Ovary (tissue), 9 donors: Measurements from ENCODE around the gene TRNP1. TPM values are rescaled to one million over a fixed set of nuclear protein-coding genes. Genes with fewer than 3 reads are reported as not detected.
"Not testable (repeated sequence)": the region's sequence is repeated elsewhere in the genome, so short reads cannot be mapped to it uniquely, and the experiment has no call there.

ENCODE experiments used
- DNase-seq, 5 donors: peaks; one replicate each; pipeline ENCODE4 v3.0.0-alpha.2; 2019 to 2020
- H3K27ac ChIP-seq, 2 donors: fragments of 200-600 bp; one replicate each; pipeline versions ENCODE4 v1.5.1 to v1.8.0; 2019 to 2022
- H3K27me3 ChIP-seq: fragments of 200-600 bp; one replicate; pipeline ENCODE4 v1.8.0; 2022
- H3K36me3 ChIP-seq: fragments of 200-600 bp; sonication (generic); one replicate; pipeline ENCODE4 v1.5.1; 2019
- H3K4me1 ChIP-seq: one replicate; pipeline ENCODE4 v1.8.1; 2013; ENCODE audit warnings: mild to moderate bottlenecking, moderate library complexity; ENCODE audit not compliant: insufficient read depth
- H3K4me3 ChIP-seq: fragments of 200-600 bp; sonication (generic); one replicate; pipeline ENCODE4 v1.5.1; 2017
- H3K9me3 ChIP-seq, 2 donors: fragments of 200-600 bp in 1 of 2; sonication (generic) in 1 of 2; one replicate each; pipeline versions ENCODE4 v1.5.1 to v1.8.1; 2013 to 2019; ENCODE audit warnings: mild to moderate bottlenecking in 1 of 2, moderate library complexity in 1 of 2
- EP300 ChIP-seq: sonication (generic); formaldehyde crosslinking; IDR thresholded peaks from one replicate; pipeline ENCODE4 v1.6.1; 2017; ENCODE audit warnings: antibody characterized with exemption
- POLR2A ChIP-seq: fragments of 450-650 bp; IDR thresholded peaks from one replicate; pipeline ENCODE4 v1.6.1; 2017; ENCODE audit warnings: antibody characterized with exemption, mild to moderate bottlenecking, moderate library complexity
- WGBS, 3 donors: extraction: QIAGEN DNeasy Blood & Tissue Kit in 1 of 3; methylation state at CpG; one replicate each; pipeline versions ENCODE4 v1.1.5 to v1.1.7; 2013 to 2017; 5-methylcytosine and 5-hydroxymethylcytosine counted together
- intact Hi-C, 4 donors: fragments of 100-400 bp; cut with DNase I; formaldehyde crosslinking; loops; one replicate each; pipeline versions ENCODE4 v1.11.0 to v1.15.1; 2022 to 2023
- polyA plus RNA-seq, 2 donors: library from polyadenylated mRNA; stranded (reverse); fragments of 200-250 nt in 1 of 2; fragments of 350-450 nt in 1 of 2; fragmentation: Illumina TruSeq in 1 of 2; extraction: RNeasy Lipid Tissue Mini Kit (QIAGEN cat#74804) in 1 of 2; gene quantifications; one replicate each; pipeline ENCODE4 v1.2.3, GENCODE V29; 2013 to 2014
- total RNA-seq, 7 donors: library from RNA; depleted of rRNA in 2 of 7; stranded (reverse); fragments of >200 nt in 2 of 7; fragmentation: NEBNext Ultra II Directional in 3 of 7; extraction: Animal tissue kit (Norgen Biotek cat#: 25700) in 3 of 7; gene quantifications; one replicate each; pipeline versions ENCODE4 v1.1.0 to v1.2.4, GENCODE V29; 2016 to 2023
- TF ChIP-seq, protein P1 (sequence below), 3 donors: fragments of 450-650 bp in 2 of 3; fragments of 200-600 bp in 1 of 3; IDR thresholded peaks; one replicate each; pipeline versions ENCODE4 v1.5.1 to v1.8.0; 2016 to 2022; ENCODE audit warnings: antibody characterized with exemption in 3 of 3, mild to moderate bottlenecking in 1 of 3
- donor health status: DM: no; HTN: no; CAD: no; lungs with moderate emphysema.
- donor health status: DM: no; HTN: no; CAD: no.
- donor health status: Bipolar disorder and iron deficiency.
- donor health status: DM: yes; HTN: yes; CAD: no.
- donor health status: DM: no; HTN: no; CAD: no.
- donor health status: DM: yes; HTN: yes; CAD: no.

Gene TRNP1
- total and polyA plus RNA-seq, 9 donors: 0.25 to 23.8 (median 4.2) TPM

DNA sequence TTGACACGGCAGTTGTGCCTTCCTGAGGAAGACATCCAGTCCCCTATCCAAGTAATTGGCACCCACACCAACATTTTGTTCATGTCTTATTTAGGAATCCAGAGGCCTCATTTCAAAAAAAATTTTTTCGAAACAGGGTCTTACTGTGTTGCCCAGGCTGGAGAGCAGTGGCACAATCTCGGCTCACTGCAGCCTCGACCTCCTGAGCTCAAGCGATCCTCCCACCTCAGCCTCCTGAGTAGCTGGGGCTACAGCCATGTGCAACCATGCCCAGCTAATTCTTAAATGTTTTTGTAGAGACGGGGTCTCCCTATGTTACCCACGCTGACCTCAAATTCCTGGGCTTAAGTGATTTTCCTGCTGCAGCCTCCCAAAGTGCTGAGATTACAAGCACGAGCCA is 9.2 kb upstream of the TRNP1 start:
- Histone ChIP-seq H3K4me3 (no peak overlapping the region), H3K36me3 (no peaks in the 10 kb centered on the region), H3K27me3 (no peaks in the 10 kb centered on the region), H3K27ac (no peak overlapping the region), H3K4me1 (no peaks in the 10 kb centered on the region), H3K9me3 (no peaks in the 10 kb centered on the region)
- 70 to 75% (median 70%) methylated on average over 8 of the region's 8 CpGs for WGBS, 3 donors
- no peak for TF ChIP-seq EP300
- TF ChIP-seq, protein P1, sequence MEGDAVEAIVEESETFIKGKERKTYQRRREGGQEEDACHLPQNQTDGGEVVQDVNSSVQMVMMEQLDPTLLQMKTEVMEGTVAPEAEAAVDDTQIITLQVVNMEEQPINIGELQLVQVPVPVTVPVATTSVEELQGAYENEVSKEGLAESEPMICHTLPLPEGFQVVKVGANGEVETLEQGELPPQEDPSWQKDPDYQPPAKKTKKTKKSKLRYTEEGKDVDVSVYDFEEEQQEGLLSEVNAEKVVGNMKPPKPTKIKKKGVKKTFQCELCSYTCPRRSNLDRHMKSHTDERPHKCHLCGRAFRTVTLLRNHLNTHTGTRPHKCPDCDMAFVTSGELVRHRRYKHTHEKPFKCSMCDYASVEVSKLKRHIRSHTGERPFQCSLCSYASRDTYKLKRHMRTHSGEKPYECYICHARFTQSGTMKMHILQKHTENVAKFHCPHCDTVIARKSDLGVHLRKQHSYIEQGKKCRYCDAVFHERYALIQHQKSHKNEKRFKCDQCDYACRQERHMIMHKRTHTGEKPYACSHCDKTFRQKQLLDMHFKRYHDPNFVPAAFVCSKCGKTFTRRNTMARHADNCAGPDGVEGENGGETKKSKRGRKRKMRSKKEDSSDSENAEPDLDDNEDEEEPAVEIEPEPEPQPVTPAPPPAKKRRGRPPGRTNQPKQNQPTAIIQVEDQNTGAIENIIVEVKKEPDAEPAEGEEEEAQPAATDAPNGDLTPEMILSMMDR (IDR thresholded peaks at IDR 0.05): no peak
- DNase-seq: no peak
- intact Hi-C loops: no loop called here

DNA sequence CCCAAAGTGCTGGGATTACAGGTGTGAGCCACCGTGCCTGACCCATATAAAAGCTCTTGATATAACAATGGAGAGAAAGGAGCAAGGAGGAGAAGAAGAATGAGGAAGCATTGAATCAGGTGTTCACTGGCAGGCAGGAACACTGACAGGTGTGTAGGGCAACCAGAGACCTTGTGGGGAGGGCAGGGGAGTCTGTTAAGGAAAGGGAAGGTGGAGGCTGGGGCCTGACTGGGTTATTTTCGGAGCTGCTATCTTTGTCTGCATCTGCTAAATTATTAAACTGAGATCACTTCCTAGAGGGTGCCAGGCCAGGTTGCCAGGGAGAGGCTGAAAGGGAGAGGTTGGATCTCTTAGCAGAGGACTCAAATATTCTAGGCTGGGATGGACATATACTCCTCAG is 6.8 kb upstream of the TRNP1 start:
- 62 to 74% (median 72%) methylated on average over 2 of the region's 2 CpGs for WGBS, 3 donors
- DNase-seq: no peak
- no peaks in the 10 kb centered on the region for H3K36me3 ChIP-seq
- H3K4me1 ChIP-seq: no peaks in the 10 kb centered on the region
- H3K9me3 ChIP-seq: no peaks in the 10 kb centered on the region
- H3K4me3 ChIP-seq: no peak overlapping the region
- no peak overlapping the region for H3K27ac ChIP-seq
- intact Hi-C loops: no loop called here
- no peaks in the 10 kb centered on the region for H3K27me3 ChIP-seq
- TF ChIP-seq POLR2A: no peak

DNA sequence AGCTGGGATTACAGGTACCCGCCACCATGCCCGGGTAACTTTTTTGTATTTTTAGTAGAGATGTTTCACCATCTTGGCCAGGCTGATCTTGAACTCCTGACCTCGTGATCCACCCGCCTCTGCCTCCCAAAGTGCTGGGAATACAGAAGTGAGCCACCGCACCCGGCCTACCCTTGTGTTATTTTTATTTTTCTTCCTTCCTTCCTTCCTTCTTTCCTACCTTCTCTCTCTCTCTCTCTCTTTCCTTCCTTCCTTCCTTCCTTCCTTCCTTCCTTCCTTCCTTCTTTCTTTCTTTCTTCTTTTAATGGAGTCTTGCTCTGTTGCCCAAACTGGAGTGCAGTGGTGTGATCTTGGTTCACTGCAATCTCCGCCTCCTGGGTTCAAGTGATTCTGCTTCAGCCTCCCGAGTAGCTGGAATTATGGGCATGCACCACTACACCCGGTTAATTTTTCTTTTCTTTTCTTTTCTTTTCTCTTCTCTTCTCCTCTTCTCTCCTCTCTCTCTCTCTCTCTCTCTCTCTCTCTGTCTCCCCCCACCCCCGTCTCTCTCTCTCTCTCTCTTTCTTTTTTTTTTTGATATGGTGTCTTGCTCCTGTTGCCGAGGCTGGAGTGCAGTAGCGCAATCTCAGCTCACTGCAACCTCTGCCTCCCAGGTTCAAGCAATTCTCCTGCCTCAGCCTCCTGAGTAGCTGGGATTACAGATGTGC is 3.9 kb upstream of the TRNP1 start:
- WGBS, 3 donors: 68 to 78% (median 70%) methylated on average over 12 of the region's 12 CpGs
- intact Hi-C loops, H3K36me3 ChIP-seq: not testable (repeated sequence)

DNA sequence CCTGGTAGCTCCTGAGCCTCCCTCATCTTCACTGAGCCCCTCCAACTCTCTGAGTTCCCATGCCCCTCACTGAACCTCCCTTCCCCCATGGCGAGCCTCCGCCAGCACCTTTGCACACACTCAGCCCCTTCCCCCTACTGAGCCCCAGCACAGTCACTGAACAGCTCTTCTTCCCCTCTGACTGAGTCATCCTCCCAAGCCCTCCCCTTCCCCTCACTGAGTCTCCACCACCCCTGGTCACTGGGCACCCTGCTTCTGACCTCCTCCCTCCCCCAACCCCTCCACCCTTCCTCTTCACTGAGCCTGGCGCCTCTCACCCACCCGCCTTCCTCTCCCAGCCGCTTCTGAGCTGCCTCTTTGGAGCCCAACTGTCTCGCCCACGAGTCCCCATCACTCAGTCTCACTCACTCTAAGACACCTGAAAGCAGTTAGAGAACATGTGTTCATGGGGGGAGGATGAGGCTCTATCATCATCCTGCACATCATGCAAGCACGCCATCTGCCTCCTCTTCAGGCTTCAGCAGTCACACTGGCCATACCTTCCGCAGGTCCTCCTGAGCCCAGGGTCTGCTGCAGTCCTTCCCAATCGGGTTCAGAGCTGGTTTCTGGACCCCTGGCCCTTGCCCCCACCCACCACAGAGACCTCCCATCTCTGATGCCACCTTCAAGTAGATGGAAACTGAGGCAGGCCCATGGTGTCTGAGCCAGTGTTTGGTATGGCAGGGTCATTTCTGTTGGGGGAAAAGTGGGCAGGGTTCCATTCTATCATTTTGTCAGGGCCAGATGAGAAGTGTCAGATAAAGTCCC is 2.0 kb upstream of the TRNP1 start:
- H3K36me3 ChIP-seq: no peaks in the 10 kb centered on the region
- H3K9me3 ChIP-seq: no peaks in the 10 kb centered on the region
- TF ChIP-seq POLR2A (no peak), EP300 (no peak)
- TF ChIP-seq, protein P1 (IDR thresholded peaks at IDR 0.05): no peak
- WGBS, 3 donors: 38 to 41% (median 39%) methylated on average over 10 of the region's 10 CpGs
- no peak for DNase-seq
- H3K4me3 ChIP-seq: no peak overlapping the region
- H3K27me3 ChIP-seq: no peaks in the 10 kb centered on the region
- H3K27ac ChIP-seq: no peak overlapping the region
- H3K4me1 ChIP-seq: peaks cover 2% of the 10 kb centered on the region
- intact Hi-C loops: no loop called here

More for the DNA sequence above, 3.9 kb upstream of the TRNP1 start:
- not testable (repeated sequence) for H3K9me3 ChIP-seq, H3K4me1 ChIP-seq, DNase-seq, H3K27ac ChIP-seq, H3K4me3 ChIP-seq, H3K27me3 ChIP-seq

DNA sequence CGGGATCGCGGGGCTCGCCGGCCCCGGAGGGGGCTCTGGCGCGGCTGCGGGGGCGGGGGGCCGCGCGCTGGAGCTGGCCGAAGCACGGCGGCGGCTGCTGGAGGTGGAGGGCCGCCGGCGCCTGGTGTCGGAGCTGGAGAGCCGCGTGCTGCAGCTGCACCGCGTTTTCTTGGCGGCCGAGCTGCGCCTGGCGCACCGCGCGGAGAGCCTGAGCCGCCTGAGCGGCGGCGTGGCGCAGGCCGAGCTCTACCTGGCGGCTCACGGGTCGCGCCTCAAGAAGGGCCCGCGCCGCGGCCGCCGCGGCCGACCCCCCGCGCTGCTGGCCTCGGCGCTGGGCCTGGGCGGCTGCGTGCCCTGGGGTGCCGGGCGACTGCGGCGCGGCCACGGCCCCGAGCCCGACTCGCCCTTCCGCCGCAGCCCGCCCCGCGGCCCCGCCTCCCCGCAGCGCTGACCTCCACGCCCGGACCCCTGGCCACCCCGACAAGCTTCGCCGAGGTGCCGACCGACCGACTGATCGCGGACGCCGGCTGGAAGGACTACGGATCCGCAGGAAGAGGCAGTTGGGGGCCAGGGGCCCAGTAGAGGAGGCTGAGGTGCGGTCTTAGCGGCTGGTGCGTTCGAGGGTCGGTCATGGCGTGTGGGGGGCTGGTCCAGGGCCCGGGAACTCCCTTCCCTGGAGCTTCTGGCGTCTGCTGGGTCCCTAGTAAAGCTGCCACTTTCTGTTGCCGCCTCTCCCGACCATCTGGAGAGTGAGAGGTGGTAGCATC is 711 bp downstream of the TRNP1 start:
- peaks cover 7% of the 10 kb centered on the region for H3K4me1 ChIP-seq

More for the DNA sequence above, 711 bp downstream of the TRNP1 start:
- H3K36me3 ChIP-seq: no peaks in the 10 kb centered on the region
- no peaks in the 10 kb centered on the region for H3K9me3 ChIP-seq
- TF ChIP-seq, protein P1 (IDR thresholded peaks at IDR 0.05): no peak
- H3K4me3 ChIP-seq: peak overlapping the region; percentile 67
- WGBS, 3 donors: 1 to 2% (median 1%) methylated on average over 21 to 97 of the region's 97 CpGs
- no peaks in the 10 kb centered on the region for H3K27me3 ChIP-seq
- intact Hi-C loops: no loop called here
- peak in 2 of 5 donors; percentile 40 to 50 for DNase-seq
- H3K27ac ChIP-seq: no peak overlapping the region
